K562 (cell line): ENCODE results near the gene AP3S2. TPM values are rescaled to one million over a fixed set of nuclear protein-coding genes. Genes with fewer than 3 reads are reported as not detected.
A peak's percentile ranks its signal among the peaks of the same experiment; 100 is the strongest.

Source experiments
- ATF7 ChIP-seq: fragments of 450-650 bp; IDR thresholded peaks from 2 replicates; pipeline ENCODE4 v1.7.1; 2014; ENCODE audit warnings: mild to moderate bottlenecking, moderate library complexity
- CSDE1 ChIP-seq, 2 experiments: fragments of 450-650 bp; IDR thresholded peaks; 2 replicates each; pipeline ENCODE4 v1.6.1; 2016; ENCODE audit warnings: mild to moderate bottlenecking in 1 of 2
- HEY1 ChIP-seq: fragments of 250-450 bp; sonication (Bioruptor Pico); IDR thresholded peaks from 2 replicates; pipeline ENCODE4 v1.5.0; 2020; ENCODE audit warnings: mild to moderate bottlenecking, moderate library complexity, borderline replicate concordance
- HMGN3 ChIP-seq: IDR thresholded peaks from 2 replicates; pipeline ENCODE4 v1.6.1; 2011; ENCODE audit warnings: borderline replicate concordance, low read depth, mild to moderate bottlenecking, mixed read lengths, low read length; ENCODE audit not compliant: insufficient read length; ENCODE audit errors: extremely low read depth
- MEIS2 ChIP-seq: fragments of 450-650 bp; IDR thresholded peaks from 2 replicates; pipeline ENCODE4 v1.6.1; 2014; ENCODE audit warnings: mild to moderate bottlenecking; ENCODE audit not compliant: partially characterized antibody
- MYC ChIP-seq, 2 experiments: fragments of 250-450 bp in 1 of 2; sonication (Bioruptor Pico) in 1 of 2; IDR thresholded peaks; 2 replicates each; pipeline versions ENCODE4 v1.5.1 to v1.6.1; 2012 to 2021; ENCODE audit warnings: low read depth in 2 of 2, borderline replicate concordance in 1 of 2, improper control_type of control experiment in 1 of 2, low read length in 1 of 2, mild to moderate bottlenecking in 1 of 2, moderate library complexity in 1 of 2
- NR2C2 ChIP-seq, 2 experiments: fragments of 200-800 bp in 1 of 2; sonication (Bioruptor generic) in 1 of 2; sonication (generic) in 1 of 2; formaldehyde crosslinking in 1 of 2; IDR thresholded peaks; 2 replicates each; pipeline versions ENCODE4 v1.6.1 to v1.8.0; 2016 to 2022; ENCODE audit warnings: mild to moderate bottlenecking in 1 of 2, missing compliant biosample characterization in 1 of 2, missing genetic modification characterization in 1 of 2, missing genetic modification reagents in 1 of 2
- SAFB ChIP-seq: fragments of 200-400 bp; formaldehyde crosslinking; IDR thresholded peaks from 2 replicates; pipeline ENCODE4 v1.6.1; 2017; ENCODE audit warnings: low read depth, low read length, borderline replicate concordance
- SMARCB1 ChIP-seq: IDR thresholded peaks from 2 replicates; pipeline ENCODE4 v1.6.1; 2011; ENCODE audit warnings: improper control_type of control experiment, low read depth; ENCODE audit not compliant: insufficient read length
- ZNF239 ChIP-seq: fragments of 250-450 bp; sonication (Bioruptor Pico); IDR thresholded peaks from 2 replicates; pipeline ENCODE4 v1.4.0; 2020; ENCODE audit warnings: mild to moderate bottlenecking
- ZNF717 ChIP-seq: fragments of 250-450 bp; sonication (Bioruptor Pico); IDR thresholded peaks from 2 replicates; pipeline ENCODE4 v1.5.0; 2021
- polyA plus RNA-seq, 8 experiments: library from polyadenylated mRNA; depleted of rRNA in 4 of 8; stranded (reverse) in 5 of 8; unstranded in 3 of 8; fragments of >200 nt; fragmentation: Nextera tagmentation in 2 of 8; fragmentation: Illumina TruSeq in 1 of 8; extraction: Ambion mirVana in 2 of 8; extraction: Trizol in 1 of 8; gene quantifications; 2 replicates each; pipeline versions ENCODE4 v1.2.1 to v1.2.3, GENCODE V29; 2011 to 2014; ENCODE audit warnings: inconsistent platforms in 1 of 8, missing spikeins in 1 of 8
- total RNA-seq, 7 experiments: library from RNA; depleted of rRNA in 6 of 7; stranded (reverse); fragments of >200 nt in 6 of 7; fragmentation: Illumina TruSeq in 2 of 7; extraction: Trizol in 2 of 7; gene quantifications; 2 replicates each; pipeline versions ENCODE4 v1.2.1 to v1.2.3, GENCODE V29; 2011 to 2021; ENCODE audit warnings: low replicate concordance in 1 of 7
- TF ChIP-seq, protein P1 (sequence below): fragments of 450-650 bp; IDR thresholded peaks from 2 replicates; pipeline ENCODE4 v1.6.1; 2016; ENCODE audit warnings: low read depth
- TF ChIP-seq, protein P2 (sequence below): fragments of 450-650 bp; IDR thresholded peaks from 2 replicates; pipeline ENCODE4 v1.6.1; 2016; ENCODE audit warnings: borderline replicate concordance
- TF ChIP-seq, protein P3 (sequence below): fragments of 450-650 bp; IDR thresholded peaks from 2 replicates; pipeline ENCODE4 v1.6.1; 2017; ENCODE audit warnings: mild to moderate bottlenecking, moderate library complexity

The AP3S2 gene
- total and polyA plus RNA-seq, 9 of the 15 experiments (the other 6 are each of a cell fraction or from before 2014, with no cell fraction given) = 16.4 to 54.1 (median 37.4) TPM

DNA sequence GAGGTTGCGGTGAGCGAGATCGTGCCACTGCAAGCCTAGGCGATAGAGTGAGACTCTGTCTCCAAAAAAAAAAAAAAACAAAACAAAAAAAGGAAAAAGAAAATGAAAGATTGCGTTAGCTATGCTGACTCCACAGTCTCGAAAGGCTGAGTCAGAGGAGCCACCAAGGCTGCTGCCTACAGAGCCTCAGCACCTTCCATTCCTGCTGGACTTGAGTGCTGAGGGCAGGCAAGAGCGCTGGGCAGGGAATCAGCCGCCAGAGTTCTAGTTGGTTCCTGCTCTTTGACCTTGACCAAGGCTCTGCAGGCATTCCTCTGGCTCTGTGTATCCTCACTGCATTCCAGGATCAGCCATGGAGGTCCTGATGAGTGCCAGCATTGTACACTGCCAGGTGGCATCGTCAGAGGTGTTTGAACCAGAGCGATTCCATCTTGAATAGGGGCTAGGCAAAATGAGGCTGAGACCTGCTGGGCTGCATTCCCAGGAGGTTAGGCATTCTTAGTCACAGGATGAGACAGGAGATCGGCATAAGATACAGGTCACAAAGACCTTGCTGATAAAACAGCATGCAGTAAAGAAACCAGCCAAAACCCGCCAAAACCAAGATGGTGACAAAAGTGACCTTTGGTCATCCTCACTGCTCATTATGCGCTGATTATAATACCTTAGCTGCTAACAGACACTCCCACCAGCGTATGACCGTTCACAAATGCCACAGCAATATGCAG is 111.7 kb downstream of the AP3S2 start (continued):
- no peak for TF ChIP-seq MYC (IDR thresholded peaks at IDR 0.05; ENCODE audit: low read depth, low read length)
- TF ChIP-seq MYC (CRISPR knock-in tag; IDR thresholded peaks at IDR 0.05; ENCODE audit: borderline replicate concordance, low read depth) = peak; percentile 98; the same call in 1 of the 2 replicates
- TF ChIP-seq CSDE1 (IDR thresholded peaks at IDR 0.05) = no peak
- TF ChIP-seq NR2C2 (CRISPR knock-in tag; IDR thresholded peaks at IDR 0.05) = no peak
- TF ChIP-seq NR2C2 (tag; IDR thresholded peaks at IDR 0.05) = peak; percentile 86
- TF ChIP-seq SMARCB1 = no peak
- peak; percentile 79; the same call in 1 of the 2 replicates for TF ChIP-seq HEY1 (CRISPR knock-in tag)
- no peak for TF ChIP-seq SAFB
- peak; percentile 94 for TF ChIP-seq ZNF717 (CRISPR knock-in tag)
- TF ChIP-seq ZNF239 = peak; percentile 95
- TF ChIP-seq MEIS2 = no peak
- TF ChIP-seq, protein P1, sequence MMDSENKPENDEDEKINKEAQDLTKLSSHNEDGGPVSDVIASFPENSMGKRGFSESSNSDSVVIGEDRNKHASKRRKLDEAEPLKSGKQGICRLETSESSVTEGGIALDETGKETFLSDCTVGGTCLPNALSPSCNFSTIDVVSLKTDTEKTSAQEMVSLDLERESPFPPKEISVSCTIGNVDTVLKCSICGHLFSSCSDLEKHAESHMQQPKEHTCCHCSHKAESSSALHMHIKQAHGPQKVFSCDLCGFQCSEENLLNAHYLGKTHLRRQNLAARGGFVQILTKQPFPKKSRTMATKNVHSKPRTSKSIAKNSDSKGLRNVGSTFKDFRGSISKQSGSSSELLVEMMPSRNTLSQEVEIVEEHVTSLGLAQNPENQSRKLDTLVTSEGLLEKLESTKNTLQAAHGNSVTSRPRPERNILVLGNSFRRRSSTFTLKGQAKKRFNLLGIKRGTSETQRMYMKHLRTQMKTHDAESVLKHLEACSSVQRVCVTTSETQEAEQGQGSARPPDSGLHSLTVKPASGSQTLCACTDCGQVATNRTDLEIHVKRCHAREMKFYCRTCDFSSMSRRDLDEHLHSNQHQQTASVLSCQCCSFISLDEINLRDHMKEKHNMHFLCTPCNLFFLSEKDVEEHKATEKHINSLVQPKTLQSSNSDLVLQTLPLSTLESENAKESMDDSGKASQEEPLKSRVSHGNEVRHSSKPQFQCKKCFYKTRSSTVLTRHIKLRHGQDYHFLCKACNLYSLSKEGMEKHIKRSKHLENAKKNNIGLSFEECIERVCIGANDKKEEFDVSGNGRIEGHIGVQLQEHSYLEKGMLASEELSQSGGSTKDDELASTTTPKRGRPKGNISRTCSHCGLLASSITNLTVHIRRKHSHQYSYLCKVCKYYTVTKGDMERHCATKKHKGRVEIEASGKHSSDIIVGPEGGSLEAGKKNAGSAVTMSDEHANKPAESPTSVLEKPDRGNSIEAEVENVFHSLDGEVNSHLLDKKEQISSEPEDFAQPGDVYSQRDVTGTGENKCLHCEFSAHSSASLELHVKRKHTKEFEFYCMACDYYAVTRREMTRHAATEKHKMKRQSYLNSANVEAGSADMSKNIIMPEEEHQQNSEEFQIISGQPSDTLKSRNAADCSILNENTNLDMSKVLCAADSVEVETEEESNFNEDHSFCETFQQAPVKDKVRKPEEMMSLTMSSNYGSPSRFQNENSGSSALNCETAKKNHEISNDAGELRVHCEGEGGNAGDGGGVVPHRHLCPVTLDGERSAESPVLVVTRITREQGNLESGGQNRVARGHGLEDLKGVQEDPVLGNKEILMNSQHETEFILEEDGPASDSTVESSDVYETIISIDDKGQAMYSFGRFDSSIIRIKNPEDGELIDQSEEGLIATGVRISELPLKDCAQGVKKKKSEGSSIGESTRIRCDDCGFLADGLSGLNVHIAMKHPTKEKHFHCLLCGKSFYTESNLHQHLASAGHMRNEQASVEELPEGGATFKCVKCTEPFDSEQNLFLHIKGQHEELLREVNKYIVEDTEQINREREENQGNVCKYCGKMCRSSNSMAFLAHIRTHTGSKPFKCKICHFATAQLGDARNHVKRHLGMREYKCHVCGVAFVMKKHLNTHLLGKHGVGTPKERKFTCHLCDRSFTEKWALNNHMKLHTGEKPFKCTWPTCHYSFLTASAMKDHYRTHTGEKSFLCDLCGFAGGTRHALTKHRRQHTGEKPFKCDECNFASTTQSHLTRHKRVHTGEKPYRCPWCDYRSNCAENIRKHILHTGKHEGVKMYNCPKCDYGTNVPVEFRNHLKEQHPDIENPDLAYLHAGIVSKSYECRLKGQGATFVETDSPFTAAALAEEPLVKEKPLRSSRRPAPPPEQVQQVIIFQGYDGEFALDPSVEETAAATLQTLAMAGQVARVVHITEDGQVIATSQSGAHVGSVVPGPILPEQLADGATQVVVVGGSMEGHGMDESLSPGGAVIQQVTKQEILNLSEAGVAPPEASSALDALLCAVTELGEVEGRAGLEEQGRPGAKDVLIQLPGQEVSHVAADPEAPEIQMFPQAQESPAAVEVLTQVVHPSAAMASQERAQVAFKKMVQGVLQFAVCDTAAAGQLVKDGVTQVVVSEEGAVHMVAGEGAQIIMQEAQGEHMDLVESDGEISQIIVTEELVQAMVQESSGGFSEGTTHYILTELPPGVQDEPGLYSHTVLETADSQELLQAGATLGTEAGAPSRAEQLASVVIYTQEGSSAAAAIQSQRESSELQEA = no peak
- TF ChIP-seq, protein P2, sequence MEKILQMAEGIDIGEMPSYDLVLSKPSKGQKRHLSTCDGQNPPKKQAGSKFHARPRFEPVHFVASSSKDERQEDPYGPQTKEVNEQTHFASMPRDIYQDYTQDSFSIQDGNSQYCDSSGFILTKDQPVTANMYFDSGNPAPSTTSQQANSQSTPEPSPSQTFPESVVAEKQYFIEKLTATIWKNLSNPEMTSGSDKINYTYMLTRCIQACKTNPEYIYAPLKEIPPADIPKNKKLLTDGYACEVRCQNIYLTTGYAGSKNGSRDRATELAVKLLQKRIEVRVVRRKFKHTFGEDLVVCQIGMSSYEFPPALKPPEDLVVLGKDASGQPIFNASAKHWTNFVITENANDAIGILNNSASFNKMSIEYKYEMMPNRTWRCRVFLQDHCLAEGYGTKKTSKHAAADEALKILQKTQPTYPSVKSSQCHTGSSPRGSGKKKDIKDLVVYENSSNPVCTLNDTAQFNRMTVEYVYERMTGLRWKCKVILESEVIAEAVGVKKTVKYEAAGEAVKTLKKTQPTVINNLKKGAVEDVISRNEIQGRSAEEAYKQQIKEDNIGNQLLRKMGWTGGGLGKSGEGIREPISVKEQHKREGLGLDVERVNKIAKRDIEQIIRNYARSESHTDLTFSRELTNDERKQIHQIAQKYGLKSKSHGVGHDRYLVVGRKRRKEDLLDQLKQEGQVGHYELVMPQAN = no peak
- TF ChIP-seq HMGN3 = no peak
- 0 out of 2 replicates have a peak, but pooled peaks have one; percentile 25 for TF ChIP-seq ATF7
- TF ChIP-seq, protein P3, sequence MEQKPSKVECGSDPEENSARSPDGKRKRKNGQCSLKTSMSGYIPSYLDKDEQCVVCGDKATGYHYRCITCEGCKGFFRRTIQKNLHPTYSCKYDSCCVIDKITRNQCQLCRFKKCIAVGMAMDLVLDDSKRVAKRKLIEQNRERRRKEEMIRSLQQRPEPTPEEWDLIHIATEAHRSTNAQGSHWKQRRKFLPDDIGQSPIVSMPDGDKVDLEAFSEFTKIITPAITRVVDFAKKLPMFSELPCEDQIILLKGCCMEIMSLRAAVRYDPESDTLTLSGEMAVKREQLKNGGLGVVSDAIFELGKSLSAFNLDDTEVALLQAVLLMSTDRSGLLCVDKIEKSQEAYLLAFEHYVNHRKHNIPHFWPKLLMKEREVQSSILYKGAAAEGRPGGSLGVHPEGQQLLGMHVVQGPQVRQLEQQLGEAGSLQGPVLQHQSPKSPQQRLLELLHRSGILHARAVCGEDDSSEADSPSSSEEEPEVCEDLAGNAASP = no peak
